Skeletal muscle tissue (tissue), 4 donors: ENCODE results near the gene ZNHIT2. TPM values are rescaled to one million over a fixed set of nuclear protein-coding genes. Genes with fewer than 3 reads are reported as not detected.
A peak's percentile ranks its signal among the peaks of the same experiment; 100 is the strongest.

Source experiments
- H3K27ac ChIP-seq: one replicate; pipeline ENCODE4 v1.7.0; 2013; ENCODE audit warnings: mild to moderate bottlenecking, low read depth, low read length, inconsistent platforms
- H3K27me3 ChIP-seq, 3 donors: one replicate each; pipeline ENCODE4 v1.7.0; 2013; ENCODE audit warnings: low read length in 3 of 3; ENCODE audit not compliant: control insufficient read depth in 3 of 3, insufficient read depth in 3 of 3
- H3K36me3 ChIP-seq, 3 donors: one replicate each; pipeline ENCODE4 v1.7.0; 2013; ENCODE audit warnings: low read length in 3 of 3; ENCODE audit not compliant: control insufficient read depth in 3 of 3, insufficient read depth in 3 of 3
- H3K4me1 ChIP-seq, 3 donors: one replicate each; pipeline ENCODE4 v1.7.0; 2013; ENCODE audit warnings: low read length in 3 of 3, mild to moderate bottlenecking in 3 of 3; ENCODE audit not compliant: control insufficient read depth in 3 of 3, insufficient read depth in 3 of 3
- H3K4me3 ChIP-seq, 3 donors: one replicate each; pipeline ENCODE4 v1.7.0; 2013; ENCODE audit warnings: low read length in 3 of 3
- H3K9ac ChIP-seq, 3 donors: one replicate each; pipeline ENCODE4 v1.7.0; 2013; ENCODE audit warnings: low read length in 3 of 3, mild to moderate bottlenecking in 3 of 3, moderate library complexity in 2 of 3, low read depth in 1 of 3
- H3K9me3 ChIP-seq, 3 donors: one replicate each; pipeline ENCODE4 v1.7.0; 2013; ENCODE audit warnings: low read length in 3 of 3; ENCODE audit not compliant: control insufficient read depth in 3 of 3
- total RNA-seq: library from RNA; depleted of rRNA; stranded (reverse); fragments of >200 nt; gene quantifications from one replicate; pipeline ENCODE4 v1.2.3, GENCODE V29; 2014
- donor health status: Osteomylitis.

The ZNHIT2 gene
- total RNA-seq, result 4.2 TPM

DNA sequence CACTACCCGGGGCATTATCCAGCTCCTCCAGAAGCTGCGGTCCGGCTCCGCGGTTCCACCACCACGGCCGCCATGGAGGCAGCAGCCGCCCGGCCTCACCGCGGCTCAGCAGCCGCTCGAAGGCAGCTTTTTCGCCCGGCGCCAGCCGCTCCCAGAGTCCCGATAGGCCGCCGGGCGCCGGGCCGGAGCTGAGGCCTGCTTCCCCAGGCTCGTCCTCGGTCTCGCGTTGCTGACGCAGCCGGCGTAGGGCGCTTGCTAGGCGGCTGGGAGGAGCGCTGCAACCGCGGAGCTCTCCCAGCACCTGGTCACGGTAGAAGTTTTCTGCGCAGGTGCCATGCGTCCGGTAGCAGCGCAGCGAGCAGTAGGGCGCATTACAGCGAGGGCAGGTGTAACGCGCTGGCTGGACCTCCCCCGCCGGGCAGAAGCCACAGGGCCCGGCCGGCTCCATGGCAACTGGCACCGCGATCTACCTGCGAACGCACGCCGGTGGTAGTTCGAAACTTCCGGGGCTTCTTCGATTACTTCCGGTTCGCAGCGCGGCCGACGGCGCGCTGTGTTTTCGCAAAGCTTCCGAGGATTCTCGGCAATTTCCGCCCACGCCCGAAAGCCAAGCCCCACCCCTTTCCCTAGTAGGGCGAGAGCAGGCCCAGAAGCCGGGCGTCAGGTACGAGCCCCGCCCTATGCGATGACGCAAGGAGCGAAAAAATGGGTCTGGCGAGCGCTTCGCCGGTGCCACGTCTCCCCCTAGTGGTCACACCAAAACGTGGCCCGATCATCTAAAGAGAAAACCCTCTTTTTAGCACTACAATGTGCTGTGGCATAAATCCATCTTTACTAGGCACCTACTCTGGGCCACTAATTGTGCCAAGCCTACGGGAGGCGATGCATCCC lies at the start of gene ZNHIT2:
Gene ZNHIT2, minus strand, starts transcription at position 496 of the 891 bp plus-strand sequence. Its CDS starts 48 bp downstream, at position 448.
- H3K36me3 ChIP-seq, result peaks cover 30 to 35% (median 32%) of the 10 kb centered on the region in 3 donors
- no peaks in the 10 kb centered on the region for H3K9me3 ChIP-seq
- peaks cover 33 to 69% (median 52%) of the 10 kb centered on the region in 3 donors for H3K4me1 ChIP-seq
- H3K27ac ChIP-seq, result peak within 1 kb of the TSS; percentile 79
- no peaks in the 10 kb centered on the region for H3K27me3 ChIP-seq
- H3K4me3 ChIP-seq, result peak within 1 kb of the TSS; percentile 90 to 97 (median 91)
- H3K9ac ChIP-seq, result peak within 1 kb of the TSS; percentile 88 to 94 (median 94)

DNA sequence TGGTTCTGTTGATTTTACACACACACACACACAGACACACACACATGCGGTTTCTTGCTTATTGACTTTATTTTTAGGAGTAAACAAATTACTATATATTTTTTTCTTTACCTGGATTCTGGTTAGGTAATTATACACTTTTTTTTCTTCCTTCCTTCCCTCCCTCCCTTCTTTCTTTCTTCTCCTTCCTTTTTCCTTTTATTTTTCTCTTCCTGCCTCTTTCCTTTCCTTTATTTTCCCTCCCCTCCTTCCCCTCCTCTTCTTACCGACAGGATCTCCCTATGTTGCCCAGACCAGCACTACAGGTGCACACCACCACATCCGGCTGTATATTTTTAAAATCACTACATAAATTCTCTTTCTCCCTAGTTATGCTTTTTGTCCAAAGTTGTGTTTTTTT lies 49.4 kb upstream of the ZNHIT2 start:
- H3K27ac ChIP-seq, result no peak overlapping the region
- H3K9me3 ChIP-seq, result no peaks in the 10 kb centered on the region
- no peak overlapping the region for H3K9ac ChIP-seq
- H3K36me3 ChIP-seq, result no peaks in the 10 kb centered on the region
- H3K27me3 ChIP-seq, result no peaks in the 10 kb centered on the region
- H3K4me3 ChIP-seq, result no peak overlapping the region
- H3K4me1 ChIP-seq, result peaks cover 0 to 3% (median 0%) of the 10 kb centered on the region in 3 donors

DNA sequence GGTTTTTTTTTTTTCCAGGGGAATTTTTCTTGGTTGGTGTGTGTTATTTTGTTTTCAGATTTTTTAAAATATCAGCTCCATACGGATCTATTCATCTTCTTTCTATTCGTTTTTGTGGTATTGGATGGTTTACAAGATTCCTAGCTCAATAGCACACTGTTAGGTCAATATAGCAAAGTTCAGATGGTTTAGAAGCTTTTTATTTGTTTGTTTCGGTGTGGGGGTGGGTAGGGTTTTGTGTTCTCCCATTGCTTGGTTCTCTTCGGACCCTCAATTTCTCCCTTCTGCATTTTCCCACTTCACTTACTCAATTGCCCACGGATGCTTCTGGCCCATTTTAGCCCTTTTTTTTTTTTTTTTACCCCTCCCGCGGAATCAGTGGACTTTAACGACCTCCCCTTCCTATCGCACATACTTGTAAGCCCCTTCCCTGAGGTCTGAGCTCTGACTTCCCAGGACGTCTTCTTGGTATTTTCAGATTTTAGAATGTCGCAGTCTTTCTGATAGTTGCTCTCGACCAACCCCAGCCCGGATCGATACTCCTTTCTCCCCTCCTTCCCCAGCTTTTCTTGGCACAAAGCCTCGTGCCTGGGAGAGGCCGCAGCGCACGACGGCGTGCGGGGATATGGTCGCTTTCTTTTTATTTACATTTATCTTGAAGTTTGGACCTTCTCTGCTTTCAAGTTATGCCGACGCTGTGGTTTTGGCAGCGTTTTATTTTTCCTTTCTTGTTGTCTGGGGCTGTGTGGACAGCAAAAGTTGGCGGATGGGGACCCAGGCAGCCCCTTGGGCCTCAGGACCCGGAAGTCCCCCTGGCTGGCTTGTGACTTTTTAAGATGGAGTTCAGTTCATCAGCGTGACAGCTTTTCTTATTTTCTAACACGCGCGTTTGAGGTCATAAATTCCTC lies 48.2 kb upstream of the ZNHIT2 start:
- Histone ChIP-seq H3K9ac (peak overlapping the region in 2 of 3 donors; percentile 53 to 73), H3K4me3 (peak overlapping the region; percentile 17 to 60 (median 51))

DNA sequence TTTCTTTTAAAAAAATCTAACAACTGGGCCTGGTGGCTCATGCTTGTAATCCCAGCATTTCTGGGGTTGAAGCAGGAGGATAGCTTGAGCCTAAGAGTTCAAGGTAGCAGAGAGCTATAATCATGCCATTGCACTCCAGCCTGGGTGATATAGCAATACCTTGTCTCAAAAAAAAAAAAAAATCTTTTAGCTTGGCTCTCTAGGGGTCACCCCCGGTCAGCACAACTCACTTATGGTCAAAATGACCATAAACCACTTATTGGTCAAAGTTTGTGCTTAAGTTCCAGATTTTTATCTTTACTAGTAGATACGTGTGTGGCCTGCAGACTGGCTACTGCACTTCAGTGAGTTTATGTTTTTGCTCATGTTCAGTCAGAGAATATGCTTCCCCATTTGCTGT lies 46.2 kb upstream of the ZNHIT2 start:
- no peak overlapping the region for H3K27ac ChIP-seq
- H3K9ac ChIP-seq, result no peak overlapping the region
- no peaks in the 10 kb centered on the region for H3K27me3 ChIP-seq
- H3K4me3 ChIP-seq, result no peak overlapping the region
- no peaks in the 10 kb centered on the region for H3K36me3 ChIP-seq
- H3K4me1 ChIP-seq, result peaks cover 0 to 3% (median 0%) of the 10 kb centered on the region in 3 donors
- H3K9me3 ChIP-seq, result no peaks in the 10 kb centered on the region

More for the DNA sequence above, 48.2 kb upstream of the ZNHIT2 start:
- peaks cover 0 to 3% (median 0%) of the 10 kb centered on the region in 3 donors for H3K4me1 ChIP-seq
- no peaks in the 10 kb centered on the region for H3K9me3 ChIP-seq
- H3K27ac ChIP-seq, result no peak overlapping the region
- no peaks in the 10 kb centered on the region for H3K36me3 ChIP-seq
- H3K27me3 ChIP-seq, result no peaks in the 10 kb centered on the region

DNA sequence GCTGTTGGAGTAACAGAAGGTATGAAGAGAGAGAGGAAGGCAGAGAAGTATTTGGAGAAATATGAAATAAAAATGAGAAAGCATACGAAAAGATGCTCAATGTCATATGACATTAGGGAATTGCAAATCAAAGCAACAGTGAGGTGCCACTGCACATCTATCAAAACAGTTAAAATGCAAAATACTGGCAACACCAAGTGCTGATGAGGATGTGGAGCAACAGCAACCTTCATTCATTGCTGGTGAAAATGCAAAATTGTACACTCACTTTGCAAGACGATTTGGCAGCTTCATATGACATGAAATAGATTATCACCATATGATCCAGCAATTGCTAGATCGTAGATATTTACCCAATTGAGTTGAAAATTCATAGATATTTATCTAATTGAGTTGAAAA lies 43.1 kb upstream of the ZNHIT2 start:
- H3K36me3 ChIP-seq, result no peaks in the 10 kb centered on the region
- no peaks in the 10 kb centered on the region for H3K27me3 ChIP-seq
- H3K4me1 ChIP-seq, result no peaks in the 10 kb centered on the region
- H3K9me3 ChIP-seq, result no peaks in the 10 kb centered on the region
- no peak overlapping the region for H3K9ac ChIP-seq
- no peak overlapping the region for H3K27ac ChIP-seq
- no peak overlapping the region for H3K4me3 ChIP-seq

DNA sequence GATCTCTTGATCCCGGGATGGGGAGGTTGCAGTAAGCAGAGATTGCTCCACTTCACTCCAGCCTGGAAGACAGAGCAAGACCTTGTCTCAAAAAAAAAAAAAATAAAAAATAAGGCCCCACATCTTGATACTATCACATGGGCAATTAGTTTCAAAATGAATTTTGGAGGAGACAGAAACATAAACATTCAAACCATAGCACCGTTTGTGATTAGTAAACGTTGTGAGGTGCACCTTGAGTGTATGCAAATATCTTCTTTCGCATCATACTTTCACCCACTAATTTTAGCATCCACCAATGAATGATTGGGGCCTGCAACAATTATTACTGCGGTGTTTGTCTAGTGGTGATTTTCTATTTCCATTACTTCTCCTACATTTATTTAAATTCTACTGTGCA lies 41.5 kb upstream of the ZNHIT2 start:
- no peaks in the 10 kb centered on the region for H3K4me1 ChIP-seq
- H3K27me3 ChIP-seq, result no peaks in the 10 kb centered on the region
- no peaks in the 10 kb centered on the region for H3K36me3 ChIP-seq
- H3K9ac ChIP-seq, result no peak overlapping the region
- no peaks in the 10 kb centered on the region for H3K9me3 ChIP-seq
- no peak overlapping the region for H3K27ac ChIP-seq
- H3K4me3 ChIP-seq, result no peak overlapping the region

DNA sequence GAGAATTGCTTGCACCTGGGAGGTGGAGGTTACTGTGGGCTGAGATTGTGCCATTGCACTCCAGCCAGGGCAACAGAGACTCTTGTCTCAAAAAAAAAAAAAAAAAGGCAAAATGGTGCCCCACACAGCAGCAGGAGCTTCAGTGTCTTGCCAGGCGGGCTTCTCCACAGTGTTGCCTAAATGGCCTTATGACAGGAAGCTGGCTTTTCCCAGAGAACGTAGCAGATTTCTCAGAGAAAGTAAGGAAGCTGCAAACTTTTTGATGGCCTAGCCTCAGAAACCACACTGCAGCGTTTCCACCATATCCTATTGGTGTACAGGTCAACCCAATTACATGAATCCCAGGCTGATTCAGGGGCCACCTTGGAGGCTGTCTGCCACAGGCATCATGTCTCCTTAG lies 39.8 kb upstream of the ZNHIT2 start:
- H3K9me3 ChIP-seq, result no peaks in the 10 kb centered on the region
- H3K4me1 ChIP-seq, result no peaks in the 10 kb centered on the region
- no peak overlapping the region for H3K4me3 ChIP-seq
- H3K9ac ChIP-seq, result no peak overlapping the region
- H3K27me3 ChIP-seq, result no peaks in the 10 kb centered on the region
- H3K36me3 ChIP-seq, result no peaks in the 10 kb centered on the region
- H3K27ac ChIP-seq, result no peak overlapping the region

DNA sequence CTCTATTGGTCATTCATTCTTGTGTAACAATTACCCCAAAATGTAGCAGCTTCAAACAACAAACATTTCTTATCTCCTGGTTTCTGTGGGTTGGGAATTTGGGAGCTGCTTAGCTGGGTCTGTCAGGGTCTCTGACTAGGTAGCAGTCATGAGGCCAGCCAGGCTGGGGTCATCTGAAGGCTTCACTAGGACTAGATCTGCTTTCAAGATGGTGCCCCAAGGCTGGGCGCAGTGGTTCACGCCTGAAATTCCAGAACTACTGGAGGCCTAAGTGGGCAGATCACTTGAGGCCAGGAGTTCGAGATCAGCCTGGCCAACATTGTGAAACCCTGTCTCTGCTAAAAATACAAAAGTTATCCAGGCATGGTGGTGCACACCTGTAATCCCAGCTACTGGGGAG lies 39.4 kb upstream of the ZNHIT2 start:
- Histone ChIP-seq H3K4me1 (no peaks in the 10 kb centered on the region), H3K27ac (no peak overlapping the region), H3K27me3 (no peaks in the 10 kb centered on the region), H3K4me3 (no peak overlapping the region), H3K9ac (no peak overlapping the region), H3K36me3 (no peaks in the 10 kb centered on the region), H3K9me3 (no peaks in the 10 kb centered on the region)

DNA sequence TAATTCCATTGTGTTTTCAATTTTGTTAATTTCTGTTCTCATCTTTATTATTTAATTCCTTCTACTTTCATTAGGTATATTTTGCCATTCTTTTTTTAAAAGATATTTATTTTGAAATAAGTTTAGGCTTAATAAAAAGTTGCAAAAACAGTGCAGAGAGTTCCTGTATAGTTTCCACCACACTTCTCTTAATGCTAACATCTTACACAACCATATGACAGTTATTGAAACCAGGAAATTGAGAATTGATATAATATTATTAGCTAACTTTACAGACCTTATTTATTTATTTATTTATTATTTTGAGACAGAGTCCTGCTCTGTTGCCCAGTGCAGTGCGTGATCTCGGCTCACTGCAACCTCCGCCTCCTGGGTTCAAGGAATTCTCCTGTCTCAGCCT lies 38.8 kb upstream of the ZNHIT2 start:
- H3K4me1 ChIP-seq, result peaks cover 0 to 3% (median 1%) of the 10 kb centered on the region in 3 donors
- H3K27ac ChIP-seq, result no peak overlapping the region
- H3K9me3 ChIP-seq, result no peaks in the 10 kb centered on the region
- H3K36me3 ChIP-seq, result no peaks in the 10 kb centered on the region
- no peaks in the 10 kb centered on the region for H3K27me3 ChIP-seq
- no peak overlapping the region for H3K9ac ChIP-seq
- H3K4me3 ChIP-seq, result no peak overlapping the region
